GM21367 (cell line): ENCODE results near the gene CLCA1.

Experiments
- ATAC-seq: cut with Tn5 transposase; IDR thresholded peaks from one replicate; pipeline ENCODE4 v1.9.1; 2021; ENCODE audit not compliant: unreplicated experiment

Gene CLCA1

GRCh38 chr1:86502125-86502646 lies 33.5 kb downstream of the CLCA1 start:
- ATAC-seq = peak; percentile 69

GRCh38 chr1:86502721-86503405 lies 34.1 kb downstream of the CLCA1 start:
- ATAC-seq = no peak

GRCh38 chr1:86503406-86504136 lies 34.8 kb downstream of the CLCA1 start:
- no peak for ATAC-seq

GRCh38 chr1:86504137-86504479 lies 35.4 kb downstream of the CLCA1 start:
- no peak for ATAC-seq

GRCh38 chr1:86504895-86505563 lies 36.3 kb downstream of the CLCA1 start:
- ATAC-seq = no peak

- ATAC-seq = no peak
Observed at GRCh38 chr1:86505564-86505902, 36.8 kb downstream of the CLCA1 start.

- no peak for ATAC-seq
Observed at GRCh38 chr1:86507935-86508582, 39.3 kb downstream of the CLCA1 start.

GRCh38 chr1:86508583-86508969 lies 39.8 kb downstream of the CLCA1 start:
- no peak for ATAC-seq

GRCh38 chr1:86515597-86515996 lies 46.9 kb downstream of the CLCA1 start:
- no peak for ATAC-seq

- no peak for ATAC-seq
Observed at GRCh38 chr1:86516335-86516734, 47.6 kb downstream of the CLCA1 start.

- no peak for ATAC-seq
Observed at GRCh38 chr1:86517336-86517735, 48.6 kb downstream of the CLCA1 start.

- ATAC-seq = no peak
Observed at GRCh38 chr1:86520789-86521521, 52.2 kb downstream of the CLCA1 start.

- no peak for ATAC-seq
Observed at GRCh38 chr1:86521522-86521891, 52.8 kb downstream of the CLCA1 start.

- no peak for ATAC-seq
Observed at GRCh38 chr1:86522240-86522639, 53.5 kb downstream of the CLCA1 start.

- ATAC-seq = no peak
Observed at GRCh38 chr1:86523670-86524354, 55.1 kb downstream of the CLCA1 start.

GRCh38 chr1:86527306-86527705 lies 58.6 kb downstream of the CLCA1 start:
- ATAC-seq = no peak

- no peak for ATAC-seq
Observed at GRCh38 chr1:86530211-86530845, 61.6 kb downstream of the CLCA1 start.

GRCh38 chr1:86537928-86538695 lies 69.4 kb downstream of the CLCA1 start:
- ATAC-seq = no peak

- no peak for ATAC-seq
Observed at GRCh38 chr1:86538775-86539174, 70.0 kb downstream of the CLCA1 start.
